HG03159 (cell line): ENCODE measurements around the gene GET3.

Experiments used
- ATAC-seq: cut with Tn5 transposase; IDR thresholded peaks from one replicate; pipeline ENCODE4 v1.9.1; 2021; ENCODE audit warnings: mild to moderate bottlenecking, moderate library complexity; ENCODE audit not compliant: unreplicated experiment

GET3 gene

GRCh38 chr19:12778017-12778904 is 41.0 kb downstream of the GET3 start:
- ATAC-seq, result no peak

- no peak for ATAC-seq
Measured at GRCh38 chr19:12778905-12779161, 41.5 kb downstream of the GET3 start.

- ATAC-seq, result no peak
Measured at GRCh38 chr19:12779162-12779993, 42.1 kb downstream of the GET3 start.

- ATAC-seq, result no peak
Measured at GRCh38 chr19:12782174-12782423, 44.8 kb downstream of the GET3 start.

- ATAC-seq, result no peak
Measured at GRCh38 chr19:12782424-12783290, 45.4 kb downstream of the GET3 start.

- ATAC-seq, result no peak
Measured at GRCh38 chr19:12783291-12783848, 46.1 kb downstream of the GET3 start.

- no peak for ATAC-seq
Measured at GRCh38 chr19:12783849-12784393, 46.6 kb downstream of the GET3 start.

GRCh38 chr19:12784394-12784870 is 47.1 kb downstream of the GET3 start:
- no peak for ATAC-seq

- no peak for ATAC-seq
Measured at GRCh38 chr19:12784871-12785430, 47.7 kb downstream of the GET3 start.

GRCh38 chr19:12785431-12786031 is 48.2 kb downstream of the GET3 start:
- no peak for ATAC-seq

- ATAC-seq, result no peak
Measured at GRCh38 chr19:12786141-12786870, 49.0 kb downstream of the GET3 start.

- ATAC-seq, result no peak
Measured at GRCh38 chr19:12786952-12787351, 49.7 kb downstream of the GET3 start.

GRCh38 chr19:12787458-12787857 is 50.2 kb downstream of the GET3 start:
- ATAC-seq, result no peak

- no peak for ATAC-seq
Measured at GRCh38 chr19:12788042-12788681, 50.9 kb downstream of the GET3 start.

- ATAC-seq, result no peak
Measured at GRCh38 chr19:12788682-12789097, 51.4 kb downstream of the GET3 start.

- no peak for ATAC-seq
Measured at GRCh38 chr19:12789098-12789903, 52.0 kb downstream of the GET3 start.

- peak; percentile 41 for ATAC-seq
Measured at GRCh38 chr19:12789904-12790619, 52.8 kb downstream of the GET3 start.
